Endothelial cell of umbilical vein (primary cell): ENCODE data around the gene KLF16. TPM values are rescaled to one million over a fixed set of nuclear protein-coding genes. Genes with fewer than 3 reads are reported as not detected.

ENCODE experiments used
- BruUV-seq: library from RNA; stranded (reverse); fragments of 400-500 nt; replicated peaks from 2 replicates; lab custom pipeline; 2021; lab: Mats Ljungman, UMichigan
- CTCF ChIA-PET: fragments of 300-600, 350-600 bp; sonication (Branson Sonifier 250); formaldehyde crosslinking; loops from one replicate; lab custom pipeline; 2021; ENCODE audit warnings: antibody characterized with exemption, inconsistent platforms; lab: Charles Lee
- POLR2A ChIA-PET: fragments of 300-600, 350-600 bp; sonication (Branson Sonifier 250); formaldehyde crosslinking; loops from one replicate; lab custom pipeline; 2021; ENCODE audit warnings: antibody characterized with exemption, inconsistent platforms; lab: Charles Lee
- DNase-seq: peaks from one replicate; pipeline ENCODE4 v3.0.0-alpha.2; 2011; ENCODE audit warnings: low read depth, low spot score
- FAIRE-seq: peaks from 2 replicates; lab custom pipeline; 2011; peaks lifted over from hg19 to GRCh38; lab: Jason Lieb, UNC
- H2AFZ ChIP-seq: 2 replicates; pipeline ENCODE4 v1.6.0; 2012; ENCODE audit warnings: low read depth, low read length, control low read depth, inconsistent platforms
- H3K27ac ChIP-seq: 2 replicates; pipeline ENCODE4 v1.5.1; 2011; ENCODE audit warnings: low read depth, mild to moderate bottlenecking, control low read depth, low read length, moderate library complexity; ENCODE audit not compliant: insufficient read depth
- H3K27me3 ChIP-seq, 2 experiments: 2 replicates each; pipeline versions ENCODE4 v1.6.0 to v1.6.1; 2011; ENCODE audit warnings: low read length in 2 of 2, mixed read lengths in 1 of 2; ENCODE audit not compliant: control insufficient read depth in 2 of 2, insufficient read depth in 2 of 2
- H3K36me3 ChIP-seq, 2 experiments: 2 replicates in 1 of 2; 3 replicates in 1 of 2; pipeline ENCODE4 v1.5.1; 2011; ENCODE audit warnings: low read length in 2 of 2, mild to moderate bottlenecking in 1 of 2, moderate library complexity in 1 of 2; ENCODE audit not compliant: control insufficient read depth in 2 of 2, insufficient read depth in 2 of 2; ENCODE audit errors: extremely low read depth in 1 of 2
- H3K4me1 ChIP-seq: 3 replicates; pipeline ENCODE4 v1.5.1; 2011; ENCODE audit warnings: mild to moderate bottlenecking, low read length; ENCODE audit not compliant: control insufficient read depth, insufficient read depth; ENCODE audit errors: extremely low read depth
- H3K4me2 ChIP-seq: 2 replicates; pipeline ENCODE4 v1.6.1; 2011; ENCODE audit warnings: low read length, control low read depth, mixed read lengths; ENCODE audit not compliant: insufficient read depth
- H3K4me3 ChIP-seq, 3 experiments: fragments of 200-600 bp in 1 of 3; sonication (generic), shearing (Covaris generic) in 1 of 3; replicated peaks in 1 of 3; 2 replicates each; pipeline ENCODE4 v1.5.1; 2011 to 2016; ENCODE audit warnings: control low read depth in 3 of 3, low read length in 3 of 3, mild to moderate bottlenecking in 2 of 3, inconsistent platforms in 1 of 3, low read depth in 1 of 3, moderate library complexity in 1 of 3; ENCODE audit not compliant: insufficient read depth in 1 of 3
- H3K79me2 ChIP-seq: 2 replicates; pipeline ENCODE4 v1.6.0; 2012; ENCODE audit warnings: low read length, inconsistent platforms; ENCODE audit not compliant: control insufficient read depth, insufficient read depth
- H3K9ac ChIP-seq: replicated peaks from 2 replicates; pipeline ENCODE3; 2011; ENCODE audit warnings: low read length, control low read depth; ENCODE audit not compliant: insufficient read depth; ENCODE audit errors: extremely low read depth
- H3K9me1 ChIP-seq: replicated peaks from 3 replicates; pipeline ENCODE4 v1.6.0; 2011; ENCODE audit warnings: mild to moderate bottlenecking, low read length; ENCODE audit not compliant: control insufficient read depth, insufficient read depth; ENCODE audit errors: extremely low read depth
- H3K9me3 ChIP-seq: replicated peaks from 2 replicates; pipeline ENCODE4 v1.5.1; 2012; ENCODE audit warnings: low read length, inconsistent platforms; ENCODE audit not compliant: control insufficient read depth, insufficient read depth
- H4K20me1 ChIP-seq: replicated peaks from 2 replicates; pipeline ENCODE3; 2011; ENCODE audit warnings: mild to moderate bottlenecking, low read length; ENCODE audit not compliant: control insufficient read depth, insufficient read depth; ENCODE audit errors: extremely low read depth
- EZH2 ChIP-seq: IDR thresholded peaks from 2 replicates; pipeline ENCODE4 v1.6.1; 2012; ENCODE audit warnings: borderline replicate concordance, low read depth, mild to moderate bottlenecking, moderate library complexity, low read length, inconsistent platforms; ENCODE audit not compliant: severe bottlenecking
- FOS ChIP-seq: IDR thresholded peaks from 2 replicates; pipeline ENCODE4 v1.6.1; 2011; ENCODE audit warnings: mild to moderate bottlenecking, low read length, moderate library complexity, borderline replicate concordance; ENCODE audit not compliant: insufficient read depth
- GATA2 ChIP-seq: IDR thresholded peaks from 2 replicates; pipeline ENCODE4 v1.7.0; 2011; ENCODE audit warnings: low read depth, mild to moderate bottlenecking, moderate library complexity, mixed read lengths, low read length; ENCODE audit not compliant: insufficient read length, insufficient read depth
- JUN ChIP-seq: IDR thresholded peaks from 2 replicates; pipeline ENCODE4 v1.6.1; 2011; ENCODE audit warnings: borderline replicate concordance, low read depth; ENCODE audit not compliant: insufficient read length, insufficient read depth
- MAX ChIP-seq: IDR thresholded peaks from 2 replicates; pipeline ENCODE4 v1.6.1; 2011; ENCODE audit not compliant: insufficient read depth, insufficient read length
- MYC ChIP-seq: IDR thresholded peaks from one replicate; pipeline ENCODE4 v1.6.1; 2011; ENCODE audit warnings: mild to moderate bottlenecking, low read depth, low read length
- POLR2A ChIP-seq: IDR thresholded peaks from 2 replicates; pipeline ENCODE4 v1.6.1; 2012; ENCODE audit warnings: low read depth, mild to moderate bottlenecking, control low read depth, low read length
- POLR2AphosphoS5 ChIP-seq: IDR thresholded peaks from 2 replicates; pipeline ENCODE4 v1.6.1; 2012; ENCODE audit warnings: low read depth, mild to moderate bottlenecking, control low read depth, low read length, moderate library complexity; ENCODE audit not compliant: insufficient read depth
- dilution Hi-C: fragments of 300-500 bp; cut with MboI; formaldehyde crosslinking; loops from one replicate; pipeline ENCODE4 v1.15.0; 2019; ENCODE audit warnings: low sequenced_read_pairs; ENCODE audit not compliant: extremely low pct_ligation_motif_present
- intact Hi-C: fragments of 100-400 bp; cut with micrococcal nuclease; formaldehyde crosslinking; loops from one replicate; pipeline ENCODE4 v1.10.0; 2022
- polyA plus RNA-seq, 4 experiments: library from polyadenylated mRNA; depleted of rRNA in 3 of 4; stranded (reverse) in 3 of 4; unstranded in 1 of 4; fragments of >200 nt; gene quantifications; 2 replicates each; pipeline versions ENCODE4 v1.2.1 to v1.2.3, GENCODE V29; 2011 to 2012; ENCODE audit warnings: missing spikeins in 1 of 4
- total RNA-seq: library from RNA; stranded (reverse); gene quantifications from 2 replicates; pipeline ENCODE4 v1.2.3, GENCODE V29; 2021
- TF ChIP-seq, protein P1 (sequence below), 2 donors: IDR thresholded peaks; 1 replicate in 1 of 2; 2 replicates in 1 of 2; pipeline ENCODE4 v1.5.1; 2011; ENCODE audit warnings: low read length in 2 of 2, mild to moderate bottlenecking in 2 of 2, moderate library complexity in 2 of 2, control low read depth in 1 of 2, inconsistent platforms in 1 of 2, low read depth in 1 of 2; ENCODE audit not compliant: insufficient read depth in 1 of 2; ENCODE audit errors: extremely low read depth in 1 of 2

KLF16 gene
- total and polyA plus RNA-seq, 2 donors (not counting 3 experiments of a cell fraction or from before 2014, with no cell fraction given) = 11.6 to 36.6 TPM

DNA sequence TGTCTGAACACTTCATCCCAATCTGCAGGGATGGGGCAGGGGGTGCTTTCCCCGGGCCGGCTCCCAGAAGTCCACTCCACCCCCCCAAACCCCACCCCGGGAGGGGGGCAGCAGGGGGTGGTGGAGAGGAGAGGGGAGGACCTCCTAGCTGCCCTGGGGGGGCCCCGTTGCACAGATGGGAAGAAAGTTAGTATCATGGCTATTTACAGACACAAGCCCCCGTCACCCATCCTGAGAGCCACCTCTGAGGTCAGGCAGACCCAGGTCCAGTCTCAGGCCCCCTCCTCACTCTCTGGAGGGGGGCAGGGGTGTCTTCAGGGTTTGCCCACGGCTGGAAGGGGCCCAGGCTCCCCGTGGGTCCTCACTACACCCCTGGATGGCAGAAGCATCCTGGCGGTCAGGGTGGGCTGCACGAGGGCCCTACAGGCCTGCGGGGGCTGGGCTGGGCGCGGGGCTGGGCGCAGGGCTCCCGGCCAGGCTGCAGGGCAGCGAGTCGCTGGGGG, 9.3 kb downstream of the KLF16 start:
- dilution Hi-C loops = no loop called here

More for the DNA sequence above, 9.3 kb downstream of the KLF16 start:
- Histone ChIP-seq H2AFZ (no peak overlapping the region), H3K9me3 (no peaks in the 10 kb centered on the region), H3K4me3 (no peak overlapping the region), H3K4me2 (no peak overlapping the region), H3K4me1 (peaks cover 32% of the 10 kb centered on the region), H3K79me2 (peaks cover 55% of the 10 kb centered on the region), H4K20me1 (no peaks in the 10 kb centered on the region), H3K9me1 (no peaks in the 10 kb centered on the region), H3K27ac (no peak overlapping the region), H3K9ac (no peak overlapping the region), H3K36me3 (no peaks in the 10 kb centered on the region), H3K27me3 (no peaks in the 10 kb centered on the region)
- TF ChIP-seq EZH2 (no peak), POLR2AphosphoS5 (no peak), POLR2A (no peak), MAX (no peak), JUN (no peak), GATA2 (no peak), FOS (no peak), MYC (no peak)
- TF ChIP-seq, protein P1, sequence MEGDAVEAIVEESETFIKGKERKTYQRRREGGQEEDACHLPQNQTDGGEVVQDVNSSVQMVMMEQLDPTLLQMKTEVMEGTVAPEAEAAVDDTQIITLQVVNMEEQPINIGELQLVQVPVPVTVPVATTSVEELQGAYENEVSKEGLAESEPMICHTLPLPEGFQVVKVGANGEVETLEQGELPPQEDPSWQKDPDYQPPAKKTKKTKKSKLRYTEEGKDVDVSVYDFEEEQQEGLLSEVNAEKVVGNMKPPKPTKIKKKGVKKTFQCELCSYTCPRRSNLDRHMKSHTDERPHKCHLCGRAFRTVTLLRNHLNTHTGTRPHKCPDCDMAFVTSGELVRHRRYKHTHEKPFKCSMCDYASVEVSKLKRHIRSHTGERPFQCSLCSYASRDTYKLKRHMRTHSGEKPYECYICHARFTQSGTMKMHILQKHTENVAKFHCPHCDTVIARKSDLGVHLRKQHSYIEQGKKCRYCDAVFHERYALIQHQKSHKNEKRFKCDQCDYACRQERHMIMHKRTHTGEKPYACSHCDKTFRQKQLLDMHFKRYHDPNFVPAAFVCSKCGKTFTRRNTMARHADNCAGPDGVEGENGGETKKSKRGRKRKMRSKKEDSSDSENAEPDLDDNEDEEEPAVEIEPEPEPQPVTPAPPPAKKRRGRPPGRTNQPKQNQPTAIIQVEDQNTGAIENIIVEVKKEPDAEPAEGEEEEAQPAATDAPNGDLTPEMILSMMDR (IDR thresholded peaks at IDR 0.05; ENCODE audit: extremely low read depth in 1 of 2, insufficient read depth in 1 of 2, low read depth in 1 of 2, low read length in 2 of 2) = no peak
- TSS peak; percentile 53 for BruUV-seq
- intact Hi-C loops = no loop called here
- no peak for DNase-seq
- POLR2A ChIA-PET = no interaction called here
- CTCF ChIA-PET = interaction anchor here (0.9 to 1.8 kb wide), 5 partner anchors 13 to 28 kb away, joined by 3 to 8 read pairs (median 3); no protein-coding TSS in a partner anchor
- FAIRE-seq = no peak
